ENCODE measurements around the gene MMP24OS.

GRCh38 chr20:35253010-35253409, 24.9 kb downstream of the MMP24OS start:
- TF ChIP-seq REST (IDR thresholded peaks at IDR 0.05) (no peak), JUND (IDR thresholded peaks at IDR 0.05) (no peak), RAD21 (IDR thresholded peaks at IDR 0.05) (no peak), TAF1 (conservative IDR thresholded peaks at IDR 0.05) (no peak), ZBTB33 (IDR thresholded peaks at IDR 0.05) (no peak), GABPA (IDR thresholded peaks at IDR 0.05 in 1 of 2, conservative IDR thresholded peaks at IDR 0.05 in 1 of 2) (no peak), SP1 (IDR thresholded peaks at IDR 0.05) (no peak), YY1 (IDR thresholded peaks at IDR 0.05) (no peak), FOXA1 (IDR thresholded peaks at IDR 0.05) (no peak)
- TF ChIP-seq, protein P1, sequence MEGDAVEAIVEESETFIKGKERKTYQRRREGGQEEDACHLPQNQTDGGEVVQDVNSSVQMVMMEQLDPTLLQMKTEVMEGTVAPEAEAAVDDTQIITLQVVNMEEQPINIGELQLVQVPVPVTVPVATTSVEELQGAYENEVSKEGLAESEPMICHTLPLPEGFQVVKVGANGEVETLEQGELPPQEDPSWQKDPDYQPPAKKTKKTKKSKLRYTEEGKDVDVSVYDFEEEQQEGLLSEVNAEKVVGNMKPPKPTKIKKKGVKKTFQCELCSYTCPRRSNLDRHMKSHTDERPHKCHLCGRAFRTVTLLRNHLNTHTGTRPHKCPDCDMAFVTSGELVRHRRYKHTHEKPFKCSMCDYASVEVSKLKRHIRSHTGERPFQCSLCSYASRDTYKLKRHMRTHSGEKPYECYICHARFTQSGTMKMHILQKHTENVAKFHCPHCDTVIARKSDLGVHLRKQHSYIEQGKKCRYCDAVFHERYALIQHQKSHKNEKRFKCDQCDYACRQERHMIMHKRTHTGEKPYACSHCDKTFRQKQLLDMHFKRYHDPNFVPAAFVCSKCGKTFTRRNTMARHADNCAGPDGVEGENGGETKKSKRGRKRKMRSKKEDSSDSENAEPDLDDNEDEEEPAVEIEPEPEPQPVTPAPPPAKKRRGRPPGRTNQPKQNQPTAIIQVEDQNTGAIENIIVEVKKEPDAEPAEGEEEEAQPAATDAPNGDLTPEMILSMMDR (IDR thresholded peaks at IDR 0.05; ENCODE audit: low read depth, low read length, missing input control): no peak
- TF ChIP-seq, protein P2, sequence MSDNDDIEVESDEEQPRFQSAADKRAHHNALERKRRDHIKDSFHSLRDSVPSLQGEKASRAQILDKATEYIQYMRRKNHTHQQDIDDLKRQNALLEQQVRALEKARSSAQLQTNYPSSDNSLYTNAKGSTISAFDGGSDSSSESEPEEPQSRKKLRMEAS (IDR thresholded peaks at IDR 0.05): no peak
